H1 (cell line): ENCODE measurements around the gene DBNDD1. TPM values are rescaled to one million over a fixed set of nuclear protein-coding genes. Genes with fewer than 3 reads are reported as not detected.

Experiments
- E2F6 ChIP-seq: IDR thresholded peaks from 2 replicates; pipeline ENCODE4 v1.6.1; 2012; ENCODE audit warnings: inconsistent platforms
- KDM5A ChIP-seq: fragments of 200-600 bp; IDR thresholded peaks from 2 replicates; pipeline ENCODE4 v1.7.1; 2012; ENCODE audit warnings: mild to moderate bottlenecking, low read length, inconsistent platforms, mixed read lengths
- ZNF274 ChIP-seq: IDR thresholded peaks from 2 replicates; pipeline ENCODE4 v1.7.0; 2012; ENCODE audit warnings: low read length, borderline replicate concordance; ENCODE audit errors: extremely low read depth
- polyA plus RNA-seq, 7 experiments: library from polyadenylated mRNA; depleted of rRNA in 3 of 7; stranded (reverse) in 5 of 7; unstranded in 2 of 7; fragments of >200 nt in 5 of 7; fragments of 200-250 nt in 2 of 7; gene quantifications; 1 replicate in 5 of 7; 2 replicates in 1 of 7; 4 replicates in 1 of 7; pipeline versions ENCODE4 v1.2.1 to v1.2.3, GENCODE V29; 2011 to 2013; ENCODE audit warnings: missing spikeins in 2 of 7, mixed read lengths in 2 of 7
- total RNA-seq: library from RNA; stranded (reverse); fragmentation: NEBNext Ultra II Directional; extraction: Animal tissue kit (Norgen Biotek cat#: 25700); gene quantifications from 2 replicates; pipeline ENCODE4 v1.2.1, GENCODE V29; 2021

Gene DBNDD1
- total and polyA plus RNA-seq, 2 of the 8 experiments (the other 6 are each of a cell fraction or from before 2014, with no cell fraction given): 69.9 to 92.6 TPM

- TF ChIP-seq E2F6 (no peak), ZNF274 (no peak), KDM5A (no peak)
Observed at GRCh38 chr16:90037276-90037675, 18.0 kb upstream of the DBNDD1 start (continued).
